ENCODE data around the gene ANK2. TPM values are rescaled to one million over a fixed set of nuclear protein-coding genes. Genes with fewer than 3 reads are reported as not detected.

The ANK2 gene
- total RNA-seq, 1 experiment from 2014 or later: 5.6 TPM

GRCh38 chr4:113008716-113009115 lies 40.7 kb upstream of the ANK2 start:
- RAD21 ChIA-PET (ENCODE audit: low non-redundant PET in 1 of 2, low total read pairs in 2 of 2, uncharacterized antibody in 2 of 2, unreplicated experiment in 2 of 2): no interaction called here
- H3K27ac ChIP-seq (ENCODE audit: low read depth, low read length): no peak overlapping the region
- no peaks in the 10 kb centered on the region for H3K27me3 ChIP-seq (ENCODE audit: insufficient read depth, low read length)
- H3K4me1 ChIP-seq (ENCODE audit: control insufficient read depth in 1 of 2, insufficient read depth in 2 of 2, low read length in 2 of 2): no peaks in the 10 kb centered on the region
- no peak overlapping the region for H3K4me3 ChIP-seq (replicated peaks in 1 of 2; ENCODE audit: low read depth in 1 of 2, low read length in 2 of 2)
- no peaks in the 10 kb centered on the region for H3K9me2 ChIP-seq (ENCODE audit: insufficient read depth)
- H3K79me2 ChIP-seq (ENCODE audit: insufficient read depth, low read length): no peaks in the 10 kb centered on the region
- no peaks in the 10 kb centered on the region for H4K20me1 ChIP-seq (ENCODE audit: insufficient read depth)
- BruUV-seq (replicated peaks): no TSS peak
- TF ChIP-seq ATF3 (IDR thresholded peaks at IDR 0.05): no peak
- no peaks in the 10 kb centered on the region for H3K36me3 ChIP-seq (ENCODE audit: control insufficient read depth in 1 of 2, insufficient read depth in 2 of 2, low read length in 2 of 2)
- ATAC-seq (no peak), DNase-seq (ENCODE audit: low read depth, low spot score) (no peak)
- POLR2A ChIA-PET: no interaction called here
- intact Hi-C loops (cut with micrococcal nuclease): no loop called here
- H2AFZ ChIP-seq (ENCODE audit: low read depth, low read length, poor library complexity, severe bottlenecking): no peak overlapping the region
- no peak overlapping the region for H3K9ac ChIP-seq (ENCODE audit: low read length)
- H3K4me2 ChIP-seq (ENCODE audit: low read length): no peak overlapping the region
- no peaks in the 10 kb centered on the region for H3K9me3 ChIP-seq (ENCODE audit: control insufficient read depth in 1 of 2, insufficient read depth in 1 of 2, low read depth in 1 of 2, low read length in 2 of 2)
- CTCF ChIA-PET: no interaction called here

- no peak for TF ChIP-seq EGR1 (IDR thresholded peaks at IDR 0.05; ENCODE audit: low read depth)
- no peak for ATAC-seq
- H3K4me3 ChIP-seq (replicated peaks in 1 of 2; ENCODE audit: low read depth in 1 of 2, low read length in 2 of 2): no peak overlapping the region
- H2AFZ ChIP-seq (ENCODE audit: low read depth, low read length, poor library complexity, severe bottlenecking): no peak overlapping the region
- H3K9ac ChIP-seq (ENCODE audit: low read length): no peak overlapping the region
- no peaks in the 10 kb centered on the region for H4K20me1 ChIP-seq (ENCODE audit: insufficient read depth)
- no peak overlapping the region for H3K4me2 ChIP-seq (ENCODE audit: low read length)
- no peak overlapping the region for H3K27ac ChIP-seq (ENCODE audit: low read depth, low read length)
- H3K9me2 ChIP-seq (ENCODE audit: insufficient read depth): no peaks in the 10 kb centered on the region
- no TSS peak for BruUV-seq (replicated peaks)
- no peaks in the 10 kb centered on the region for H3K36me3 ChIP-seq (ENCODE audit: control insufficient read depth in 1 of 2, insufficient read depth in 2 of 2, low read length in 2 of 2)
- intact Hi-C loops (cut with micrococcal nuclease): no loop called here
- DNase-seq (ENCODE audit: low read depth, low spot score): no peak
- ChIA-PET RAD21 (ENCODE audit: low non-redundant PET in 1 of 2, low total read pairs in 2 of 2, uncharacterized antibody in 2 of 2, unreplicated experiment in 2 of 2) (no interaction called here), CTCF (no interaction called here), POLR2A (no interaction called here)
- H3K27me3 ChIP-seq (ENCODE audit: insufficient read depth, low read length): no peaks in the 10 kb centered on the region
- H3K79me2 ChIP-seq (ENCODE audit: insufficient read depth, low read length): no peaks in the 10 kb centered on the region
- H3K9me3 ChIP-seq (ENCODE audit: control insufficient read depth in 1 of 2, insufficient read depth in 1 of 2, low read depth in 1 of 2, low read length in 2 of 2): no peaks in the 10 kb centered on the region
- H3K4me1 ChIP-seq (ENCODE audit: control insufficient read depth in 1 of 2, insufficient read depth in 2 of 2, low read length in 2 of 2): no peaks in the 10 kb centered on the region
These were observed 40.0 kb upstream of the ANK2 start for GRCh38 chr4:113009461-113009860.

- H3K9me2 ChIP-seq (ENCODE audit: insufficient read depth): no peaks in the 10 kb centered on the region
- ChIA-PET POLR2A (no interaction called here), RAD21 (ENCODE audit: low non-redundant PET in 1 of 2, low total read pairs in 2 of 2, uncharacterized antibody in 2 of 2, unreplicated experiment in 2 of 2) (no interaction called here), CTCF (no interaction called here)
- H3K9me3 ChIP-seq (ENCODE audit: control insufficient read depth in 1 of 2, insufficient read depth in 1 of 2, low read depth in 1 of 2, low read length in 2 of 2): no peaks in the 10 kb centered on the region
- H3K4me3 ChIP-seq (replicated peaks in 1 of 2; ENCODE audit: low read depth in 1 of 2, low read length in 2 of 2): no peak overlapping the region
- H3K27me3 ChIP-seq (ENCODE audit: insufficient read depth, low read length): no peaks in the 10 kb centered on the region
- no peaks in the 10 kb centered on the region for H3K4me1 ChIP-seq (ENCODE audit: control insufficient read depth in 1 of 2, insufficient read depth in 2 of 2, low read length in 2 of 2)
- no peaks in the 10 kb centered on the region for H3K36me3 ChIP-seq (ENCODE audit: control insufficient read depth in 1 of 2, insufficient read depth in 2 of 2, low read length in 2 of 2)
- no peak overlapping the region for H3K9ac ChIP-seq (ENCODE audit: low read length)
- H3K27ac ChIP-seq (ENCODE audit: low read depth, low read length): no peak overlapping the region
- H4K20me1 ChIP-seq (ENCODE audit: insufficient read depth): no peaks in the 10 kb centered on the region
- H3K79me2 ChIP-seq (ENCODE audit: insufficient read depth, low read length): no peaks in the 10 kb centered on the region
- ATAC-seq (no peak), DNase-seq (ENCODE audit: low read depth, low spot score) (no peak)
- intact Hi-C loops (cut with micrococcal nuclease): no loop called here
- no TSS peak for BruUV-seq (replicated peaks)
- H2AFZ ChIP-seq (ENCODE audit: low read depth, low read length, poor library complexity, severe bottlenecking): no peak overlapping the region
- no peak overlapping the region for H3K4me2 ChIP-seq (ENCODE audit: low read length)
- TF ChIP-seq SIN3A (IDR thresholded peaks at IDR 0.05; ENCODE audit: low read depth) (no peak), MAX (IDR thresholded peaks at IDR 0.05) (no peak), EGR1 (IDR thresholded peaks at IDR 0.05; ENCODE audit: low read depth) (no peak), FOSL1 (IDR thresholded peaks at IDR 0.05; ENCODE audit: low read depth) (no peak), POLR2A (IDR thresholded peaks at IDR 0.05; ENCODE audit: borderline replicate concordance, extremely low read depth, insufficient read depth, insufficient read length) (no peak), RAD21 (IDR thresholded peaks at IDR 0.05; ENCODE audit: low read depth) (no peak), ZFX (IDR thresholded peaks at IDR 0.05) (no peak), CTCF (IDR thresholded peaks at IDR 0.05 in 2 of 3, conservative IDR thresholded peaks at IDR 0.05 in 1 of 3; ENCODE audit: borderline replicate concordance in 1 of 3, insufficient read depth in 1 of 3, low read depth in 2 of 3, low read length in 2 of 3) (no peak), ZBTB33 (IDR thresholded peaks at IDR 0.05; ENCODE audit: extremely low read depth, insufficient replicate concordance, low read length) (no peak)
These were observed 37.2 kb upstream of the ANK2 start for GRCh38 chr4:113012122-113012725.
